IMR-90 (cell line): Measurements from ENCODE around the gene CMTM5.

ENCODE experiments used
- MAFK ChIP-seq: IDR thresholded peaks from 2 replicates; pipeline ENCODE4 v1.6.1; 2012; ENCODE audit warnings: low read depth, low read length, improper control_type of control experiment
- MXI1 ChIP-seq: IDR thresholded peaks from 2 replicates; pipeline ENCODE4 v1.6.1; 2012; ENCODE audit warnings: low read depth, mild to moderate bottlenecking, low read length, moderate library complexity, borderline replicate concordance
- RAD21 ChIP-seq: IDR thresholded peaks from 2 replicates; pipeline ENCODE4 v1.6.1; 2012; ENCODE audit warnings: low read length, improper control_type of control experiment
- RCOR1 ChIP-seq: IDR thresholded peaks from 2 replicates; pipeline ENCODE4 v1.6.1; 2012; ENCODE audit warnings: mild to moderate bottlenecking, low read length, improper control_type of control experiment; ENCODE audit not compliant: insufficient replicate concordance
- SMC3 ChIP-seq: fragments of 150-350 bp; IDR thresholded peaks from 2 replicates; pipeline ENCODE4 v1.6.1; 2016; ENCODE audit warnings: low read depth, mild to moderate bottlenecking, antibody characterized with exemption, low read length, moderate library complexity
- TF ChIP-seq, protein P1 (sequence below): fragments of 150-350 bp; IDR thresholded peaks from 2 replicates; pipeline ENCODE4 v1.6.1; 2017; ENCODE audit warnings: mild to moderate bottlenecking, antibody characterized with exemption, low read length, low read depth
- TF ChIP-seq, protein P2 (sequence below): conservative IDR thresholded peaks from 2 replicates; pipeline ENCODE4 v1.5.1; 2012; ENCODE audit warnings: mild to moderate bottlenecking, low read depth, low read length, improper control_type of control experiment

DNA sequence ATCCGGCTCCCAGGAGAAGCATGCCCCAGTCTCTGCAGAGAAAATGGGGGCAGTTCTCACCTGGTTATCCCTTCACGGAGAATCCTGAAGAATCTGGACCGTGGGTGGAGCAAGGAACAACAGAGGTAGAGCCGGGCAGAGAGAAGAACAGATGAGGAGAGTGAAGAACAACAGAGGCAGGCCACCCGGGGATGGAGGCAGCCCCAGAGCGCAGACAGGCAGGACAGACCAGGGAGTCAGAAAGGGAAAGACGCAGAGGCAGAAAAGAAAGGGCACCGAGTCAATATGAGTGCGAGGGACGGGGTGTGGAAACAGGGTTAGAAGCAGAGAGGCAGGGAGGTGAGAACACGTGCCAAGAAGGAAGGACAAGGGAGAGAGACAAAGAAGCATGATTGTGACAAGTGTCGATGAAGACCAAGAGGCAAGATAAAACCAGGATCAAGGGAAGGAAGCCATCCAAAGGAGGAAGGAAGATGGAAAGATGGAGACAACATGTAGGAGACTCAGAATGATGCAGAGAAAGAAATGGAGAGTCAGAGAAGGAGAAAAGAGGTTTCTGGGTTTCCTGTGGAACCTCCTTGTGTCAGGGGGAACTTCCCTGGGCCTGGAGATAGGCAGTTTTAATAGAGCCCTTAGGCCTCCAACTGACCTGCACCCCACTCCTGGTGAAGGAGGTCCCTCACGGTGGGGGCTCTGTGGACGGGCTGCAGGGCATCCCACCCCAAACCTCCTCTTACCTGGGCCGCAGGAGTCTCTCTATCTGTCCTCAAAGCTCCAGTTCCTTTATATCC is 30.9 kb downstream of the CMTM5 start, which contains the start of gene MYH6:
- TF ChIP-seq, protein P1, sequence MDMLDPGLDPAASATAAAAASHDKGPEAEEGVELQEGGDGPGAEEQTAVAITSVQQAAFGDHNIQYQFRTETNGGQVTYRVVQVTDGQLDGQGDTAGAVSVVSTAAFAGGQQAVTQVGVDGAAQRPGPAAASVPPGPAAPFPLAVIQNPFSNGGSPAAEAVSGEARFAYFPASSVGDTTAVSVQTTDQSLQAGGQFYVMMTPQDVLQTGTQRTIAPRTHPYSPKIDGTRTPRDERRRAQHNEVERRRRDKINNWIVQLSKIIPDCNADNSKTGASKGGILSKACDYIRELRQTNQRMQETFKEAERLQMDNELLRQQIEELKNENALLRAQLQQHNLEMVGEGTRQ: no peak
- TF ChIP-seq, protein P2, sequence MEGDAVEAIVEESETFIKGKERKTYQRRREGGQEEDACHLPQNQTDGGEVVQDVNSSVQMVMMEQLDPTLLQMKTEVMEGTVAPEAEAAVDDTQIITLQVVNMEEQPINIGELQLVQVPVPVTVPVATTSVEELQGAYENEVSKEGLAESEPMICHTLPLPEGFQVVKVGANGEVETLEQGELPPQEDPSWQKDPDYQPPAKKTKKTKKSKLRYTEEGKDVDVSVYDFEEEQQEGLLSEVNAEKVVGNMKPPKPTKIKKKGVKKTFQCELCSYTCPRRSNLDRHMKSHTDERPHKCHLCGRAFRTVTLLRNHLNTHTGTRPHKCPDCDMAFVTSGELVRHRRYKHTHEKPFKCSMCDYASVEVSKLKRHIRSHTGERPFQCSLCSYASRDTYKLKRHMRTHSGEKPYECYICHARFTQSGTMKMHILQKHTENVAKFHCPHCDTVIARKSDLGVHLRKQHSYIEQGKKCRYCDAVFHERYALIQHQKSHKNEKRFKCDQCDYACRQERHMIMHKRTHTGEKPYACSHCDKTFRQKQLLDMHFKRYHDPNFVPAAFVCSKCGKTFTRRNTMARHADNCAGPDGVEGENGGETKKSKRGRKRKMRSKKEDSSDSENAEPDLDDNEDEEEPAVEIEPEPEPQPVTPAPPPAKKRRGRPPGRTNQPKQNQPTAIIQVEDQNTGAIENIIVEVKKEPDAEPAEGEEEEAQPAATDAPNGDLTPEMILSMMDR: no peak
- TF ChIP-seq MAFK: no peak
- no peak for TF ChIP-seq RAD21
- no peak for TF ChIP-seq MXI1
- TF ChIP-seq RCOR1: no peak
- no peak for TF ChIP-seq SMC3
